ENCODE measurements around the gene ZNF688. TPM values are rescaled to one million over a fixed set of nuclear protein-coding genes. Genes with fewer than 3 reads are reported as not detected.

ZNF688 gene
- total RNA-seq, 6 experiments from 2014 or later: 4.0 to 11.5 (median 6.5) TPM

GRCh38 chr16:30558789-30559377, 12.6 kb downstream of the ZNF688 start:
- Histone ChIP-seq H3K36me3 (peaks cover 0 to 12% (median 4%) of the 10 kb centered on the region in 4 donors), H3K27ac (peak overlapping the region; percentile 54 to 93 (median 90)), H3K9me3 (no peaks in the 10 kb centered on the region), H3K27me3 (no peaks in the 10 kb centered on the region), H3K4me3 (peak overlapping the region; percentile 10 to 96 (median 78)), H3K4me1 (peaks cover 0 to 15% (median 0%) of the 10 kb centered on the region in 4 donors)
- no peak for TF ChIP-seq POLR2A (IDR thresholded peaks at IDR 0.05)
- TF ChIP-seq CTCF (IDR thresholded peaks at IDR 0.05): no peak
- ATAC-seq: no peak
- DNase-seq: no peak
- intact Hi-C loops (cut with DNase I): no loop called here
- 60% methylated on average over 9 of the region's 21 CpGs for WGBS (ENCODE audit: insufficient coverage, low coverage, low lambda C conversion rate, missing lambda C conversion rate)

GRCh38 chr16:30557957-30558788, 13.3 kb downstream of the ZNF688 start, which contains the start of gene ZNF764:
ZNF764 (minus strand) TSS chr16:30558374; CDS start chr16:30558182, 192 bp downstream.
- peak; percentile 97 to 99 (median 98) for DNase-seq
- peaks cover 0 to 15% (median 0%) of the 10 kb centered on the region in 4 donors for H3K4me1 ChIP-seq
- TF ChIP-seq CTCF (IDR thresholded peaks at IDR 0.05) (no peak), POLR2A (IDR thresholded peaks at IDR 0.05) (peak; percentile 50)
- peak within 1 kb of the TSS; percentile 90 to 94 (median 93) for H3K27ac ChIP-seq
- peak within 1 kb of the TSS; percentile 71 to 96 (median 78) for H3K4me3 ChIP-seq
- ATAC-seq: peak; percentile 93 to 97 (median 94)
- intact Hi-C loops (cut with DNase I): no loop called here
- peaks cover 0 to 13% (median 4%) of the 10 kb centered on the region in 4 donors for H3K36me3 ChIP-seq
- WGBS (ENCODE audit: insufficient coverage, low coverage, low lambda C conversion rate, missing lambda C conversion rate): 0% methylated on average over 5 of the region's 74 CpGs
- H3K9me3 ChIP-seq: no peaks in the 10 kb centered on the region
- H3K27me3 ChIP-seq: no peaks in the 10 kb centered on the region

- Histone ChIP-seq H3K36me3 (peaks cover 0 to 13% (median 4%) of the 10 kb centered on the region in 4 donors), H3K27me3 (no peaks in the 10 kb centered on the region), H3K4me3 (peak overlapping the region; percentile 71 to 96 (median 78)), H3K27ac (peak overlapping the region; percentile 90 to 94 (median 93)), H3K9me3 (no peaks in the 10 kb centered on the region), H3K4me1 (peaks cover 0 to 15% (median 0%) of the 10 kb centered on the region in 4 donors)
- WGBS (ENCODE audit: insufficient coverage, low coverage, low lambda C conversion rate, missing lambda C conversion rate): 0% methylated on average over 5 of the region's 17 CpGs
- intact Hi-C loops (cut with DNase I): no loop called here
- ATAC-seq: peak in 2 of 4 donors; percentile 1
- peak in 1 of 3 donors; percentile 63 for DNase-seq
- TF ChIP-seq CTCF (IDR thresholded peaks at IDR 0.05) (no peak), POLR2A (IDR thresholded peaks at IDR 0.05) (no peak)
Measured at GRCh38 chr16:30557707-30557956, 13.9 kb downstream of the ZNF688 start.

GRCh38 chr16:30556125-30556473, 15.4 kb downstream of the ZNF688 start:
- H3K4me1 ChIP-seq: peaks cover 0 to 15% (median 0%) of the 10 kb centered on the region in 4 donors
- WGBS (ENCODE audit: insufficient coverage, low coverage, low lambda C conversion rate, missing lambda C conversion rate): 52% methylated on average over 2 of the region's 10 CpGs
- no peak for DNase-seq
- no peaks in the 10 kb centered on the region for H3K27me3 ChIP-seq
- peaks cover 0 to 13% (median 4%) of the 10 kb centered on the region in 4 donors for H3K36me3 ChIP-seq
- no peak overlapping the region for H3K27ac ChIP-seq
- no peaks in the 10 kb centered on the region for H3K9me3 ChIP-seq
- no peak for ATAC-seq
- TF ChIP-seq POLR2A (IDR thresholded peaks at IDR 0.05) (no peak), CTCF (IDR thresholded peaks at IDR 0.05) (no peak)
- intact Hi-C loops (cut with DNase I): no loop called here
- H3K4me3 ChIP-seq: no peak overlapping the region

Data from right lobe of liver (tissue), 6 donors.